Measurements from ENCODE around the gene DCT.

Gene DCT

GRCh38 chr13:94444826-94445225, 34.7 kb downstream of the DCT start:
- DNase-seq = no peak

- peak; percentile 19 to 82 for DNase-seq
Observed at GRCh38 chr13:94435604-94436226, 43.8 kb downstream of the DCT start.

- peak; percentile 86 to 94 for DNase-seq
Observed at GRCh38 chr13:94433055-94433961, 46.2 kb downstream of the DCT start.

GRCh38 chr13:94431987-94432386, 47.5 kb downstream of the DCT start:
- no peak for DNase-seq

- DNase-seq = peak in 1 of 2 experiments; percentile 7
Observed at GRCh38 chr13:94431574-94431973, 47.9 kb downstream of the DCT start.

GRCh38 chr13:94427313-94427953, 52.0 kb downstream of the DCT start:
- DNase-seq = peak in 1 of 2 experiments; percentile 12

- DNase-seq = no peak
Observed at GRCh38 chr13:94419925-94420305, 59.6 kb downstream of the DCT start.

- no peak for DNase-seq
Observed at GRCh38 chr13:94419304-94419924, 60.1 kb downstream of the DCT start.

GRCh38 chr13:94417294-94417693, 62.2 kb downstream of the DCT start:
- no peak for DNase-seq

- DNase-seq = peak; percentile 53 to 76
Observed at GRCh38 chr13:94416454-94417080, 62.9 kb downstream of the DCT start.

GRCh38 chr13:94415500-94416237, 63.8 kb downstream of the DCT start:
- DNase-seq = peak; percentile 92 to 99

GRCh38 chr13:94414708-94415107, 64.8 kb downstream of the DCT start:
- DNase-seq = peak; percentile 59 to 65

GRCh38 chr13:94414141-94414540, 65.3 kb downstream of the DCT start:
- DNase-seq = no peak

GRCh38 chr13:94413598-94413944, 65.9 kb downstream of the DCT start:
- DNase-seq = no peak

- peak; percentile 77 to 90 for DNase-seq
Observed at GRCh38 chr13:94412870-94413597, 66.4 kb downstream of the DCT start.

GRCh38 chr13:94411747-94412146, 67.7 kb downstream of the DCT start:
- DNase-seq = no peak

- no peak for DNase-seq
Observed at GRCh38 chr13:94408314-94409036, 71.0 kb downstream of the DCT start.

- no peak for DNase-seq
Observed at GRCh38 chr13:94400874-94401273, 78.6 kb downstream of the DCT start.

- DNase-seq = no peak
Observed at GRCh38 chr13:94399812-94400211, 79.7 kb downstream of the DCT start.

- DNase-seq = no peak
Observed at GRCh38 chr13:94395860-94396259, 83.6 kb downstream of the DCT start.

GRCh38 chr13:94394723-94395122, 84.8 kb downstream of the DCT start:
- no peak for DNase-seq
